Rectal smooth muscle tissue (tissue), 1 donor: ENCODE measurements around the gene GNG7.
"Not testable (repeated sequence)": the region's sequence is repeated elsewhere in the genome, so short reads cannot be mapped to it uniquely, and the experiment has no call there.

ENCODE experiments used
- H3K27ac ChIP-seq: one replicate; pipeline ENCODE4 v1.7.0; 2013; ENCODE audit warnings: low read depth, low read length, inconsistent platforms
- H3K27me3 ChIP-seq: one replicate; pipeline ENCODE4 v1.7.0; 2013; ENCODE audit warnings: low read length; ENCODE audit not compliant: control insufficient read depth, insufficient read depth
- H3K36me3 ChIP-seq: one replicate; pipeline ENCODE4 v1.7.0; 2013; ENCODE audit warnings: low read length; ENCODE audit not compliant: control insufficient read depth, insufficient read depth
- H3K4me1 ChIP-seq: one replicate; pipeline ENCODE4 v1.7.0; 2013; ENCODE audit warnings: low read length; ENCODE audit not compliant: control insufficient read depth, insufficient read depth
- H3K4me3 ChIP-seq: one replicate; pipeline ENCODE4 v1.7.0; 2013; ENCODE audit warnings: low read length
- H3K9ac ChIP-seq: one replicate; pipeline ENCODE4 v1.7.0; 2013; ENCODE audit warnings: low read length

The GNG7 gene

GRCh38 chr19:2569596-2570465 is 132.7 kb downstream of the GNG7 start:
- Histone ChIP-seq H3K4me1 (no peaks in the 10 kb centered on the region), H3K9ac (no peak overlapping the region), H3K27me3 (no peaks in the 10 kb centered on the region), H3K27ac (no peak overlapping the region), H3K4me3 (no peak overlapping the region), H3K36me3 (no peaks in the 10 kb centered on the region)

- no peak overlapping the region for H3K9ac ChIP-seq
- H3K4me3 ChIP-seq: no peak overlapping the region
- H3K36me3 ChIP-seq: no peaks in the 10 kb centered on the region
- no peaks in the 10 kb centered on the region for H3K27me3 ChIP-seq
- no peak overlapping the region for H3K27ac ChIP-seq
- no peaks in the 10 kb centered on the region for H3K4me1 ChIP-seq
Measured at GRCh38 chr19:2567996-2568395, 134.5 kb downstream of the GNG7 start.

GRCh38 chr19:2567580-2567979 is 134.9 kb downstream of the GNG7 start:
- Histone ChIP-seq H3K36me3 (no peaks in the 10 kb centered on the region), H3K4me3 (no peak overlapping the region), H3K9ac (no peak overlapping the region), H3K27ac (no peak overlapping the region), H3K4me1 (no peaks in the 10 kb centered on the region), H3K27me3 (no peaks in the 10 kb centered on the region)

DNA sequence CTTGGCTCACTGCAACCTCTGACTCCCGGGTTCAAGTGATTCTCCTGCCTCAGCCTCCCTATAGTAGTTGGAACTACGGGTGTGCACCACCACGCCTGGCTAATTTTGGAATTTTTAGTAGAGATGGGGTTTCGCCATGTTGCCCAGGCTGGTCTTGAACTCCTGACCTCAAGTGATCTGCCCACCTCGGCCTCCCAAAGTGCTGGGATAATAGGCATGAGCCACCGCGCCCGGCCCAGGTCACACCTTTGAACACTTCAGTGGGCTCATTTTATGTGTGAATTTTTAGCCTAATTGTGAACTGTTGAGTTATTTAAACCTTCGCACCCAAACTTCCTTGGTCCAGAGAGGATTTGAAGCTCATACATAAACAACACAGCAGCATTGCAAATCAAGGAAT is 138.9 kb downstream of the GNG7 start:
- not testable (repeated sequence) for H3K4me1 ChIP-seq, H3K4me3 ChIP-seq, H3K36me3 ChIP-seq, H3K27me3 ChIP-seq, H3K9ac ChIP-seq, H3K27ac ChIP-seq

DNA sequence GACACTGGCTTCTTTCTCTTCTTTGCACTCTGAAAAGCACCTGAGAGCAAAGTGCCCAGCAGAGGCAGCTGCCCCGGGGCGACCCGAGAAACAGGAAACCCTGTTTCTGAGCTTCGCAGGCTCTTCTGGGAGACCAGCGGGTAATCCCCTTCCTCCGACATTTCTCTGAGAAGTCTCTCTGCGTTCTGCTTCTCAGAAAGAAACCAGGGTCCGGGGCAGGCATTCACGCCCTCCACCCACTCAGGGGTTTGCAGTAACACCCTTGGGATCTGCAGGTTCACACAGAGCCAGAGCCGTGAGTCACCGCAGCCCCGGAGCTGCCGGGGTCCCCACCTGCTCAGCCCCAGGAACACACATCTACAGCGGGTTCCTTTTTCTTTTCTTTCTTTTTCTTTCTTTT is 140.6 kb downstream of the GNG7 start:
- Histone ChIP-seq H3K4me3 (no peak overlapping the region), H3K4me1 (no peaks in the 10 kb centered on the region), H3K27me3 (no peaks in the 10 kb centered on the region), H3K27ac (no peak overlapping the region), H3K36me3 (no peaks in the 10 kb centered on the region), H3K9ac (no peak overlapping the region)

- no peak overlapping the region for H3K27ac ChIP-seq
- no peaks in the 10 kb centered on the region for H3K36me3 ChIP-seq
- no peak overlapping the region for H3K4me3 ChIP-seq
- no peaks in the 10 kb centered on the region for H3K4me1 ChIP-seq
- H3K27me3 ChIP-seq: no peaks in the 10 kb centered on the region
- no peak overlapping the region for H3K9ac ChIP-seq
Measured at GRCh38 chr19:2561221-2561620, 141.3 kb downstream of the GNG7 start.

- H3K9ac ChIP-seq: no peak overlapping the region
- H3K27me3 ChIP-seq: no peaks in the 10 kb centered on the region
- no peak overlapping the region for H3K4me3 ChIP-seq
- H3K36me3 ChIP-seq: no peaks in the 10 kb centered on the region
- H3K27ac ChIP-seq: no peak overlapping the region
- no peaks in the 10 kb centered on the region for H3K4me1 ChIP-seq
Measured at GRCh38 chr19:2560369-2560768, 142.1 kb downstream of the GNG7 start.

DNA sequence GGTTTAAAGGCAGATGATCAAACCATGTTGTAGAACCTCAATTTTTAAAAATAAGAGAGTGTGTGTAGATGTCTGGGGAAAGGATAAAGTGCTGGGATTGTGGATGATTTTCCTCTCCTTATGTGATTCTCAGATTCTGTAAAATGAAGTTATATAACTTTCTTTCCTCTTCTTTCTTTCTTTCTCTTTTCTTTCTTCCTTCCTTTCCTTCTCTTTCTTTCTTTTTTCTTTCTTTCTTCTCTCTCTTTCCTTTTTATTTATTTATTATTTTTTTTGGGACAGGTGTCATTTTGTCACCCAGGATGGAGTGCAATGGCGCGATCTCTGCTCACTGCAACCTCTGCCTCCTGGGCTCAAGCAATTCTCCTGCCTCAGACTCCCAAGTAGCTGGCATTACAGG is 144.0 kb downstream of the GNG7 start:
- no peaks in the 10 kb centered on the region for H3K27me3 ChIP-seq
- H3K4me3 ChIP-seq: no peak overlapping the region
- no peak overlapping the region for H3K9ac ChIP-seq
- no peaks in the 10 kb centered on the region for H3K4me1 ChIP-seq
- H3K27ac ChIP-seq: no peak overlapping the region
- H3K36me3 ChIP-seq: no peaks in the 10 kb centered on the region

GRCh38 chr19:2558131-2558530 is 144.4 kb downstream of the GNG7 start:
- H3K27ac ChIP-seq, H3K36me3 ChIP-seq, H3K4me3 ChIP-seq, H3K4me1 ChIP-seq, H3K27me3 ChIP-seq, H3K9ac ChIP-seq: not testable (repeated sequence)

- H3K9ac ChIP-seq: no peak overlapping the region
- no peak overlapping the region for H3K27ac ChIP-seq
- no peaks in the 10 kb centered on the region for H3K36me3 ChIP-seq
- no peaks in the 10 kb centered on the region for H3K4me1 ChIP-seq
- H3K4me3 ChIP-seq: no peak overlapping the region
- no peaks in the 10 kb centered on the region for H3K27me3 ChIP-seq
Measured at GRCh38 chr19:2557093-2557440, 145.4 kb downstream of the GNG7 start.

DNA sequence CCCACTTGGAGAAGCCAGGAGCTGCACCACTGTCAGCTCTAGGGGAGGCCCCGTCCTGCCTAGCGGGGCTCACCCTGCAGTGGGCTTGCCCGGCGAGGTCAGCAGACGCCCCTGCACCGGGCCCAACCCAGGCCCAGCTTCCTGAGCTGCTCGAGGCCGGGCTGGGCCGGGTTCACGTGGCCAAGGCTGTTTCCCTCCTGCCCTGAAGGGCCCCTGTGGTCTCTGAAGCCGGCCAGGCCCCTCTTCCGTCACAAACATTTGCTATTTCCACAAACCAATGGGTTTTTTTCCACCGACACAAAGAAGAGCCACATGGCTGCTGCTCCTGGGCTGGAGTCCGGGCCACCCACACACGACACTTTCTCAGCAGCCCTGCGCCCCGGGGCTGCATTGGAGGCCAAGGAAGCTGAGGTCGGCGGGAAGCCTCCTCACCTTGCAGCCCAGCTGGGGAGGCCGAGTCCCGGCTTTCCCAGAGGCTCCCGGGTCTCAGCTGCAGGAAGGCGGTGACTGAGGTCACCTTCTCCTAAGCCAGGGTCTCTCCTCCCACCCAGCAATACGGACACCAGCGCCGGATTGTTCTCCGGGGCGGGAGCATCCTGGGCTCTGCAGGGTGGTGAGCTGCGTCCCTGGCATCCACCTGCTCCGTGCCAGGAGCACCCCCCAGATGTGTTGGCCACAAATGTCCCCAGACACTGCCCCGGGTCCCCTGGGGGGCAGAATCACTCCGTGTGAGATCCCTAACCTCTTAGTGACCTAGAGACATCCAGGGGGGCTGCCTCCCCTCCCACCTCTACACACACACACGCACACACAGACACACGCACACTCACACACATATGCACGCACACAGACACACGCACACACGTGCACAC is 146.0 kb downstream of the GNG7 start:
- H3K9ac ChIP-seq: no peak overlapping the region
- H3K27me3 ChIP-seq: no peaks in the 10 kb centered on the region
- H3K4me1 ChIP-seq: no peaks in the 10 kb centered on the region
- H3K27ac ChIP-seq: no peak overlapping the region
- H3K36me3 ChIP-seq: no peaks in the 10 kb centered on the region
- no peak overlapping the region for H3K4me3 ChIP-seq

DNA sequence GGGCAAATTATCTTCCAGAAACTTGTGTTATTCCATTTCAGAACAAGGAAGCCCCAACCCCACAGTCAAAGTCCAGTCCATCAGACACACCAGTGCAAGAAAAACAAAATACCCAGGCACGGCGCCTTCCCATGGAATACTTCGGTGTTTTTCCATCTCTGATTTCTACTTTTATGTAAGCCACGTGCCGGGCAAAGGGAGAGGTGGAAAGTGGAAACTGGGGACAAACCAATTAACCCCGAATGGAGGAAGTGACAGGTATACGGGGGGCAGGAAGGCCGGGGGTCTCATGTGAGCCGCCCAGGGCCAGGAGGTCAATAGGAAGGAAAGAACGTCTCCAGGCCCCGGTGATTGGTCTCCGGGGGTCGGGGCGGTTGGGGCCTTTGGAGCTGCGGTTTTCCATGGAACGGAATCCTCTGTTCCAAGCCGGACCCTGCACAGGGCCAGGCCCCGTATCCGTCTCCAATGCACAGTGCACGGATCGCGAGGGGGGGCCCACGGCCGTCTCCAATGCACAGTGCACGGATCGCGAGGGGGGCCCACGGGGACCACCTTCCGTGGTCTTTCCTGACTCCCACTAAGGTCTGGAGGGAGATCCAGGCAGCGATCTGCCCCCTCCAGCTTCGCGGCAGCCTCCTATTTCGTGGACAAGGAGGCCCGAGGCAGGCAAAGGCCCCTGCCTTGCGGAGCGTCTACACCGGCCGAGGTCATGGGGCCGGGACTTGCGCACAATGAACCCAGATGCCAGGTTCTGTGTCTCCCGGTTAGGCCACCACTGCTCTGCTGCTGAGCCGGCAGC is 146.9 kb downstream of the GNG7 start:
- Histone ChIP-seq H3K4me1 (no peaks in the 10 kb centered on the region), H3K27ac (no peak overlapping the region), H3K27me3 (no peaks in the 10 kb centered on the region), H3K9ac (no peak overlapping the region), H3K36me3 (no peaks in the 10 kb centered on the region), H3K4me3 (no peak overlapping the region)
